ENCODE data around the gene TRIM47.

DNA sequence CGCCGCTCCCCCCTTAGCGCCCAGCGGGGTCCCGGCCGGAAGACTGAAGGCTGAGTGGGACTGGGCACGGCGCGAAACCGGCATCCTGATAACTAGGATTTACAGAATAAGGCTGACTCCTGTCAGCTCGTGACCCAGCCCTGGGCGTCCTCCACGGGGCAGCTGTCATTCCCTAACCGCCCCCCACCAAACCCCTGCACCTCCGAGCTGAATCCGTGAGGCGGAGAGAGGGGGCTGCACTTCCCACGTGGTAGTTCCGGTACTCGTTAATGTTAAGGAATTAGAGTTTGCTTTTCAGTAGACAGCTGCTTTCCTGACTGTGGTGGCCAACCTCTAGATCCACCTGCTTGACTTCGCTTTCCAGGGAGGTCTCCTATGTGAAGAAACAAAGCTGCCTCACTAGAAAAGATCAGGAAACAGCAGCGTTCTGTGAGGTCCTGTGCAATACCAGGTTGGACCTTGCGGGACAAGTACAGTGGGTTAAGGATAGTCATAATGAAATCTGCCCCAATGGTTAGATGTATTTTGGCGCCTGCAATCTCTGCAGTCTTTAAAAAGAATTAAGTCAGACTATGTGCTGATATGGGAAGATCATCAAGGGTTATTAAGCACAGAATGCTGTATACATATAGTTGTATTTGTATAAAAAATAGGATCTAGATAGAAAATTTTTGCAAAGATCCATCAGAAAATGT, 22.2 kb downstream of the TRIM47 start:
- TF ChIP-seq, protein P1, sequence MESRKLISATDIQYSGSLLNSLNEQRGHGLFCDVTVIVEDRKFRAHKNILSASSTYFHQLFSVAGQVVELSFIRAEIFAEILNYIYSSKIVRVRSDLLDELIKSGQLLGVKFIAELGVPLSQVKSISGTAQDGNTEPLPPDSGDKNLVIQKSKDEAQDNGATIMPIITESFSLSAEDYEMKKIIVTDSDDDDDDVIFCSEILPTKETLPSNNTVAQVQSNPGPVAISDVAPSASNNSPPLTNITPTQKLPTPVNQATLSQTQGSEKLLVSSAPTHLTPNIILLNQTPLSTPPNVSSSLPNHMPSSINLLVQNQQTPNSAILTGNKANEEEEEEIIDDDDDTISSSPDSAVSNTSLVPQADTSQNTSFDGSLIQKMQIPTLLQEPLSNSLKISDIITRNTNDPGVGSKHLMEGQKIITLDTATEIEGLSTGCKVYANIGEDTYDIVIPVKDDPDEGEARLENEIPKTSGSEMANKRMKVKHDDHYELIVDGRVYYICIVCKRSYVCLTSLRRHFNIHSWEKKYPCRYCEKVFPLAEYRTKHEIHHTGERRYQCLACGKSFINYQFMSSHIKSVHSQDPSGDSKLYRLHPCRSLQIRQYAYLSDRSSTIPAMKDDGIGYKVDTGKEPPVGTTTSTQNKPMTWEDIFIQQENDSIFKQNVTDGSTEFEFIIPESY (CRISPR knock-in tag; IDR thresholded peaks at IDR 0.05) = no peak
- TF ChIP-seq TBL1XR1 (IDR thresholded peaks at IDR 0.05; ENCODE audit: borderline replicate concordance, low read length, partially characterized antibody) = no peak
- no peak for TF ChIP-seq KDM5A (IDR thresholded peaks at IDR 0.05; ENCODE audit: borderline replicate concordance, low read length)
- TF ChIP-seq, protein P2, sequence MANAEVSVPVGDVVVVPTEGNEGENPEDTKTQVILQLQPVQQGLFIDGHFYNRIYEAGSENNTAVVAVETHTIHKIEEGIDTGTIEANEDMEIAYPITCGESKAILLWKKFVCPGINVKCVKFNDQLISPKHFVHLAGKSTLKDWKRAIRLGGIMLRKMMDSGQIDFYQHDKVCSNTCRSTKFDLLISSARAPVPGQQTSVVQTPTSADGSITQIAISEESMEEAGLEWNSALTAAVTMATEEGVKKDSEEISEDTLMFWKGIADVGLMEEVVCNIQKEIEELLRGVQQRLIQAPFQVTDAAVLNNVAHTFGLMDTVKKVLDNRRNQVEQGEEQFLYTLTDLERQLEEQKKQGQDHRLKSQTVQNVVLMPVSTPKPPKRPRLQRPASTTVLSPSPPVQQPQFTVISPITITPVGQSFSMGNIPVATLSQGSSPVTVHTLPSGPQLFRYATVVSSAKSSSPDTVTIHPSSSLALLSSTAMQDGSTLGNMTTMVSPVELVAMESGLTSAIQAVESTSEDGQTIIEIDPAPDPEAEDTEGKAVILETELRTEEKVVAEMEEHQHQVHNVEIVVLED (CRISPR knock-in tag; IDR thresholded peaks at IDR 0.05; ENCODE audit: borderline replicate concordance) = no peak
- TF ChIP-seq EHMT2 (IDR thresholded peaks at IDR 0.05; ENCODE audit: borderline replicate concordance, low read depth, low read length) = no peak
- TF ChIP-seq CREB1 (IDR thresholded peaks at IDR 0.05) = no peak
- no peak for TF ChIP-seq CREB1 (CRISPR knock-in tag; IDR thresholded peaks at IDR 0.05)
- TF ChIP-seq JUN (CRISPR knock-in tag; IDR thresholded peaks at IDR 0.05) = no peak
- TF ChIP-seq MAZ (IDR thresholded peaks at IDR 0.05; ENCODE audit: borderline replicate concordance, low read depth, low read length) = no peak
- TF ChIP-seq MAZ (CRISPR knock-in tag; IDR thresholded peaks at IDR 0.05; ENCODE audit: low read depth) = no peak
- TF ChIP-seq, protein P3, sequence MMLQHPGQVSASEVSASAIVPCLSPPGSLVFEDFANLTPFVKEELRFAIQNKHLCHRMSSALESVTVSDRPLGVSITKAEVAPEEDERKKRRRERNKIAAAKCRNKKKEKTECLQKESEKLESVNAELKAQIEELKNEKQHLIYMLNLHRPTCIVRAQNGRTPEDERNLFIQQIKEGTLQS (CRISPR knock-in tag; IDR thresholded peaks at IDR 0.05) = no peak
- no peak for TF ChIP-seq ZNF619 (CRISPR knock-in tag; IDR thresholded peaks at IDR 0.05)
- no peak for TF ChIP-seq RFX3 (CRISPR knock-in tag; IDR thresholded peaks at IDR 0.05)
- TF ChIP-seq BRCA1 (CRISPR knock-in tag; IDR thresholded peaks at IDR 0.05) = no peak
- no peak for TF ChIP-seq ZNF326 (CRISPR knock-in tag; IDR thresholded peaks at IDR 0.05; ENCODE audit: borderline replicate concordance)
- no peak for TF ChIP-seq ZNF121 (CRISPR knock-in tag; IDR thresholded peaks at IDR 0.05)

Data from HepG2 (cell line).